Stimulated activated CD4-positive, alpha-beta T cell treated with anti-CD3 and anti-CD28 coated beads, TNF-alpha, amount 100 ng/mL, for 4 hours (primary cell): Measurements from ENCODE around the gene RNF115.

ENCODE experiments used
- DNase-seq, 3 experiments: peaks; one replicate each; pipeline ENCODE4 v3.0.0-alpha.2; 2020; ENCODE audit warnings: low read depth in 3 of 3

The RNF115 gene

GRCh38 chr1:145701306-145701862 is 122.5 kb downstream of the RNF115 start:
- DNase-seq: no peak

GRCh38 chr1:145696630-145696960 is 127.3 kb downstream of the RNF115 start:
- DNase-seq: no peak

- no peak for DNase-seq
Measured at GRCh38 chr1:145695821-145696629, 127.9 kb downstream of the RNF115 start.

DNA sequence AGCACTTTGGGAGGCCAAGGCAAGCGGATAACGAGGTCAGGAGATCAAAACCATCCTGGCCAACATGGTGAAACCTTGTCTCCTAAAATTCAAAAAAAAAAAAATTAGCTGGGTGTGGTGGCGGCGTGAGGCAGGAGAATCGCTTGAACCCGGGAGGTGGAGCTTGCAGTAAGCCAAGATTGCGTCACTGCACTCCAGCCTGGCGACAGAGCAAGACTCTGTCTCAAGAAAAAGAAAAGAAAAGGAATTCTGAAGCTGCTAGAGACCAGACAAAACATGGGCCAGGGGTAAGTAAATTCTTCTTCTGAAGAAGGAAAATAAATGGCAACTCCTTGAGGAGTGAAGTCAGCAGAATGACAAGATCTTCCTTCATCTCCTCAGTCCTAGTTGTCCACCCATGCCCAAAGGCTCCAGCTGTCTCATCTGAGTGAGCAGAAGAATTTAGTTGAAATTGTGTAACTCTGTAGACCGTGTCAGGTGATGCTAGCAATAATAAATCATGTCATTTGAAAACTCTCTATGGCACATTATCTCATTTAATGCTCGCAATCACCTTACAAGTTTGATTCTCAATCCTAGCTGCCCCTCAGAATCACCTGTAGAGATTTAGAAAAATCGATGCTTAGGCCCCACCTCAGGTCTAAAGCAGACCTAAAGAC is 131.0 kb downstream of the RNF115 start:
- DNase-seq: no peak

- no peak for DNase-seq
Measured at GRCh38 chr1:145690587-145691558, 133.0 kb downstream of the RNF115 start.

DNA sequence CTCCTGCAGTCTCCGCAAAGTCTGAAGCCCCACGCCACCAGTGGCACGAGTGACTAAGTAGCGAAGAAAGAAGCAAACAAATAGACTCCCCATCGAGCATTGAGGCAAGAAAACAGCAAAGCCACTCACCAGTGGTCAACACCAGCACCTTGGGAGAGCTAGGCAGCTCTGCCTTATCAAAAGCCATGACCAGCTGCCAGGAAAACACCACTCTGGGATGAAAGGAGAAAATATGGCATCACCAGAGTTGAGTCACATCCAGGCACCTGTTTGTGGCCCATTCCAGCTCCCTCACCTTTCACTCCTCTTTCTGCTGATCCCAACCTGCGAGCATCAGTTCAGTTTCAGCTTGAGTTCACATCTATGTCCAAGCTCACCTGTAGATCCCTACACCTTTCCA is 134.0 kb downstream of the RNF115 start:
- DNase-seq: no peak

DNA sequence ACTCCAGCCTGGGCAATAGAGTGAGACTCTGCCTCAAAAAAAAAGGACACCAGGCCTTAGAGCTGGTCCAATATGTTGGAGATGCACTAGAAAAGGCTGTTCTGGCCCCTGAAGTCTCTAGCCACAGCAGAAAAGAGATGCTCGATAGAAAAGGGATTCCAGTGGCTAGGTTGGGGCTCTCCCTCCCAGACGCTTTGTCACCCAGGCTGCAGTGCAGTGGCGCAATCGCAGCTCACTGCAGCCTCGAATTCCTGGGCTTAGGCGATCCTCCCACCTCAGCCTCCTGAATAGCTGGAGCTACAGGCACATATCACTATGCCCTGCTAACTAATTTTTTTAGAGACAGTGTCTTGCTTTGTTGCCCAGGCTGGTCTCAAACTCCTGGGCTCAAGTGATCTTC is 135.0 kb downstream of the RNF115 start:
- no peak for DNase-seq
